WERI-Rb-1 (cell line): Measurements from ENCODE around the gene NKX1-1.

Experiments used
- DNase-seq: peaks from one replicate; pipeline ENCODE4 v3.0.0-alpha.2; 2020
- H3K27ac ChIP-seq: fragments of 250-450 bp; sonication (Bioruptor Pico); 2 replicates; pipeline ENCODE4 v1.5.1; 2020; ENCODE audit warnings: mild to moderate bottlenecking, moderate library complexity
- H3K27me3 ChIP-seq: fragments of 250-450 bp; sonication (Bioruptor Pico); 2 replicates; pipeline ENCODE4 v1.5.1; 2021; ENCODE audit warnings: mild to moderate bottlenecking, low read depth, moderate library complexity; ENCODE audit not compliant: insufficient read depth, severe bottlenecking
- H3K36me3 ChIP-seq: fragments of 250-450 bp; sonication (Bioruptor Pico); 2 replicates; pipeline ENCODE4 v1.5.1; 2020; ENCODE audit warnings: mild to moderate bottlenecking, moderate library complexity
- H3K4me3 ChIP-seq: 2 replicates; pipeline ENCODE4 v1.5.1; 2011; ENCODE audit warnings: low read depth, mild to moderate bottlenecking, control low read depth, low read length
- H3K9me3 ChIP-seq: fragments of 250-450 bp; sonication (Bioruptor Pico); 2 replicates; pipeline ENCODE4 v1.5.1; 2021; ENCODE audit warnings: mild to moderate bottlenecking, moderate library complexity; ENCODE audit not compliant: severe bottlenecking
- CTCF ChIP-seq: IDR thresholded peaks from 2 replicates; pipeline ENCODE4 v1.5.1; 2011; ENCODE audit warnings: low read depth, mild to moderate bottlenecking, control low read depth, inconsistent platforms, low read length

NKX1-1 gene

GRCh38 chr4:1382776-1383727, 23.2 kb downstream of the NKX1-1 start:
- H3K36me3 ChIP-seq: peaks cover 5% of the 10 kb centered on the region
- no peak overlapping the region for H3K4me3 ChIP-seq
- no peaks in the 10 kb centered on the region for H3K27me3 ChIP-seq
- no peak overlapping the region for H3K27ac ChIP-seq
- no peak for TF ChIP-seq CTCF
- peak; percentile 5 for DNase-seq
- no peaks in the 10 kb centered on the region for H3K9me3 ChIP-seq

GRCh38 chr4:1381944-1382541, 24.2 kb downstream of the NKX1-1 start:
- DNase-seq: peak; percentile 23
- Histone ChIP-seq H3K27ac (no peak overlapping the region), H3K36me3 (peaks cover 1% of the 10 kb centered on the region), H3K4me3 (no peak overlapping the region), H3K27me3 (no peaks in the 10 kb centered on the region), H3K9me3 (no peaks in the 10 kb centered on the region)
- TF ChIP-seq CTCF: no peak

GRCh38 chr4:1381181-1381621, 25.0 kb downstream of the NKX1-1 start:
- peak; percentile 65 for DNase-seq
- TF ChIP-seq CTCF: peak; percentile 77

GRCh38 chr4:1380368-1381151, 25.7 kb downstream of the NKX1-1 start:
- Histone ChIP-seq H3K27ac (no peak overlapping the region), H3K27me3 (no peaks in the 10 kb centered on the region), H3K9me3 (no peaks in the 10 kb centered on the region), H3K36me3 (peaks cover 3% of the 10 kb centered on the region), H3K4me3 (no peak overlapping the region)
- no peak for TF ChIP-seq CTCF
- peak; percentile 4 for DNase-seq

More at GRCh38 chr4:1381181-1381621, 25.0 kb downstream of the NKX1-1 start:
- Histone ChIP-seq H3K27ac (no peak overlapping the region), H3K36me3 (peaks cover 3% of the 10 kb centered on the region), H3K9me3 (no peaks in the 10 kb centered on the region), H3K4me3 (no peak overlapping the region), H3K27me3 (no peaks in the 10 kb centered on the region)

- TF ChIP-seq CTCF: no peak
- Histone ChIP-seq H3K9me3 (no peaks in the 10 kb centered on the region), H3K27ac (no peak overlapping the region), H3K4me3 (no peak overlapping the region), H3K27me3 (no peaks in the 10 kb centered on the region), H3K36me3 (peaks cover 3% of the 10 kb centered on the region)
- peak; percentile 6 for DNase-seq
Observed at GRCh38 chr4:1379801-1380331, 26.4 kb downstream of the NKX1-1 start.
